Left lung (tissue), 10 donors: ENCODE results near the gene TNFRSF14. TPM values are rescaled to one million over a fixed set of nuclear protein-coding genes. Genes with fewer than 3 reads are reported as not detected.

ENCODE experiments used
- ATAC-seq: fragments of 200-7000 bp; cut with Tn5 transposase; one replicate; pipeline ENCODE4 v1.9.1; 2020; ENCODE audit warnings: moderate library complexity
- DNase-seq, 4 donors: peaks; one replicate each; pipeline ENCODE4 v3.0.0-alpha.2; 2013 to 2020
- H3K27ac ChIP-seq, 2 donors: fragments of 200-600 bp; sonication (generic) in 1 of 2; one replicate each; pipeline versions ENCODE4 v1.5.0 to v1.8.0; 2020 to 2021
- H3K27me3 ChIP-seq, 2 donors: fragments of 200-600 bp; sonication (generic) in 1 of 2; one replicate each; pipeline versions ENCODE4 v1.5.0 to v1.8.0; 2020 to 2021
- H3K36me3 ChIP-seq, 2 donors: fragments of 200-600 bp; sonication (generic) in 1 of 2; one replicate each; pipeline versions ENCODE4 v1.5.0 to v1.8.0; 2020 to 2021
- H3K4me1 ChIP-seq, 2 donors: fragments of 200-600 bp; one replicate each; pipeline ENCODE4 v1.8.0; 2021
- H3K4me3 ChIP-seq, 2 donors: fragments of 200-600 bp; sonication (generic) in 1 of 2; one replicate each; pipeline versions ENCODE4 v1.5.0 to v1.8.0; 2020 to 2021; ENCODE audit warnings: mild to moderate bottlenecking in 1 of 2
- H3K9me3 ChIP-seq, 2 donors: fragments of 200-600 bp; sonication (generic) in 1 of 2; one replicate each; pipeline versions ENCODE4 v1.5.0 to v1.8.0; 2020 to 2021
- CTCF ChIP-seq, 2 donors: fragments of 200-600 bp; sonication (generic) in 1 of 2; IDR thresholded peaks; one replicate each; pipeline versions ENCODE4 v1.5.0 to v1.8.0; 2021; ENCODE audit warnings: antibody characterized with exemption in 2 of 2
- intact Hi-C, 2 donors: fragments of 100-400 bp; cut with DNase I; formaldehyde crosslinking; loops; one replicate each; pipeline versions ENCODE4 v1.11.2 to v1.14.2; 2022
- polyA plus RNA-seq, 6 donors: library from polyadenylated mRNA; unstranded; fragments of 120-200 nt; gene quantifications; one replicate each; pipeline ENCODE4 v1.2.1, GENCODE V29; 2013; ENCODE audit not compliant: insufficient read length in 6 of 6
- total RNA-seq, 2 donors: library from RNA; stranded (reverse); fragmentation: NEBNext Ultra II Directional; extraction: Animal tissue kit (Norgen Biotek cat#: 25700); gene quantifications; one replicate each; pipeline ENCODE4 v1.2.1, GENCODE V29; 2021
- donor health status: DM: no; HTN: yes; CAD: no.
- donor health status: DM: no; HTN: no; CAD: no.

The TNFRSF14 gene
- total and polyA plus RNA-seq, 8 donors, result 24.2 to 109 (median 30.3) TPM

GRCh38 chr1:2544875-2545640 lies 11.1 kb upstream of the TNFRSF14 start:
- H3K9me3 ChIP-seq, result no peaks in the 10 kb centered on the region
- ATAC-seq (no peak), DNase-seq (no peak)
- H3K27me3 ChIP-seq, result peaks cover 3 to 20% of the 10 kb centered on the region in 2 donors
- intact Hi-C loops, result loop anchor here in 1 of 2 donors (10.0 kb wide), 1 partner anchor 130 kb away; the partner anchor contains the start of gene PEX10
- peak overlapping the region in 1 of 2 donors; percentile 97 for H3K27ac ChIP-seq
- no peaks in the 10 kb centered on the region for H3K36me3 ChIP-seq
- no peak for TF ChIP-seq CTCF (IDR thresholded peaks at IDR 0.05)
- H3K4me1 ChIP-seq, result peaks cover 31 to 76% of the 10 kb centered on the region in 2 donors
- H3K4me3 ChIP-seq, result no peak overlapping the region

- Histone ChIP-seq H3K27ac (peak overlapping the region; percentile 97), H3K4me3 (peak overlapping the region; percentile 55 to 61), H3K27me3 (peaks cover 3 to 11% of the 10 kb centered on the region in 2 donors), H3K4me1 (peaks cover 31 to 74% of the 10 kb centered on the region in 2 donors), H3K36me3 (no peaks in the 10 kb centered on the region), H3K9me3 (no peaks in the 10 kb centered on the region)
- peak in 3 of 4 donors; percentile 86 to 98 (median 95) for DNase-seq
- TF ChIP-seq CTCF (IDR thresholded peaks at IDR 0.05), result no peak
- peak; percentile 72 for ATAC-seq
- intact Hi-C loops, result loop anchor here in 1 of 2 donors (10.0 kb wide), 1 partner anchor 131 kb away; the partner anchor contains the start of gene PEX10
These were observed 10.2 kb upstream of the TNFRSF14 start for GRCh38 chr1:2545754-2546514.

- peaks cover 0 to 4% of the 10 kb centered on the region in 2 donors for H3K27me3 ChIP-seq
- H3K27ac ChIP-seq, result peak overlapping the region; percentile 97
- DNase-seq, result peak in 3 of 4 donors; percentile 80 to 97 (median 94)
- H3K4me1 ChIP-seq, result peaks cover 31 to 68% of the 10 kb centered on the region in 2 donors
- ATAC-seq, result peak; percentile 79
- peak in 1 of 2 donors; percentile 55 for TF ChIP-seq CTCF (IDR thresholded peaks at IDR 0.05)
- H3K4me3 ChIP-seq, result peak overlapping the region; percentile 55 to 61
- no peaks in the 10 kb centered on the region for H3K36me3 ChIP-seq
- intact Hi-C loops, result loop anchor here in 1 of 2 donors (10.0 kb wide), 1 partner anchor 132 kb away; the partner anchor contains the start of gene PEX10
- H3K9me3 ChIP-seq, result no peaks in the 10 kb centered on the region
These were observed 9.5 kb upstream of the TNFRSF14 start for GRCh38 chr1:2546515-2547209.

GRCh38 chr1:2547210-2548067 lies 8.7 kb upstream of the TNFRSF14 start:
- no peaks in the 10 kb centered on the region for H3K27me3 ChIP-seq
- ATAC-seq (no peak), DNase-seq (no peak)
- peak overlapping the region; percentile 97 for H3K27ac ChIP-seq
- peak overlapping the region; percentile 55 to 61 for H3K4me3 ChIP-seq
- H3K36me3 ChIP-seq, result no peaks in the 10 kb centered on the region
- peaks cover 31 to 66% of the 10 kb centered on the region in 2 donors for H3K4me1 ChIP-seq
- intact Hi-C loops, result loop anchor here in 1 of 2 donors (10.0 kb wide), 1 partner anchor 133 kb away; the partner anchor contains the start of gene PEX10
- TF ChIP-seq CTCF (IDR thresholded peaks at IDR 0.05), result no peak
- no peaks in the 10 kb centered on the region for H3K9me3 ChIP-seq
